Mucosa of descending colon (tissue), 3 donors: ENCODE measurements around the gene KLHL6. TPM values are rescaled to one million over a fixed set of nuclear protein-coding genes. Genes with fewer than 3 reads are reported as not detected.

ENCODE experiments used
- ATAC-seq: fragments of 200-7000 bp; cut with Tn5 transposase; one replicate; pipeline ENCODE4 v1.9.1; 2020; ENCODE audit warnings: mild to moderate bottlenecking, moderate library complexity
- DNase-seq, 3 donors: peaks; one replicate each; pipeline ENCODE4 v3.0.0-alpha.2; 2020
- H3K36me3 ChIP-seq: fragments of 200-600 bp; one replicate; pipeline ENCODE4 v1.8.0; 2021; ENCODE audit warnings: low read depth, mild to moderate bottlenecking
- H3K4me1 ChIP-seq: fragments of 200-600 bp; one replicate; pipeline ENCODE4 v1.8.0; 2021; ENCODE audit warnings: low read depth, mild to moderate bottlenecking
- H3K4me3 ChIP-seq: fragments of 200-600 bp; one replicate; pipeline ENCODE4 v1.8.0; 2021; ENCODE audit warnings: mild to moderate bottlenecking
- H3K9me3 ChIP-seq: fragments of 200-600 bp; one replicate; pipeline ENCODE4 v1.8.0; 2021; ENCODE audit warnings: mild to moderate bottlenecking
- intact Hi-C, 2 donors: fragments of 100-400 bp; cut with DNase I in 1 of 2; cut with micrococcal nuclease in 1 of 2; formaldehyde crosslinking; loops; one replicate each; pipeline versions ENCODE4 v1.11.0 to v1.11.1; 2022; cut with DNase I, micrococcal nuclease
- total RNA-seq, 3 donors: library from RNA; stranded (reverse); fragmentation: NEBNext Ultra II Directional in 2 of 3; extraction: Animal tissue kit (Norgen Biotek cat#: 25700) in 2 of 3; gene quantifications; one replicate each; pipeline versions ENCODE4 v1.2.1 to v1.2.4, GENCODE V29; 2021 to 2023
- TF ChIP-seq, protein P1 (sequence below): fragments of 200-600 bp; IDR thresholded peaks from one replicate; pipeline ENCODE4 v1.8.0; 2022; ENCODE audit warnings: antibody characterized with exemption, mild to moderate bottlenecking
- donor health status: DM: no; HTN: no; CAD: no; lungs with moderate emphysema.
- donor health status: DM: no; HTN: no; CAD: no.
- donor health status: DM: no; HTN: yes; CAD: no.

Gene KLHL6
- total RNA-seq, 3 donors from 2014 or later, result 1.9 to 3.0 (median 1.9) TPM

DNA sequence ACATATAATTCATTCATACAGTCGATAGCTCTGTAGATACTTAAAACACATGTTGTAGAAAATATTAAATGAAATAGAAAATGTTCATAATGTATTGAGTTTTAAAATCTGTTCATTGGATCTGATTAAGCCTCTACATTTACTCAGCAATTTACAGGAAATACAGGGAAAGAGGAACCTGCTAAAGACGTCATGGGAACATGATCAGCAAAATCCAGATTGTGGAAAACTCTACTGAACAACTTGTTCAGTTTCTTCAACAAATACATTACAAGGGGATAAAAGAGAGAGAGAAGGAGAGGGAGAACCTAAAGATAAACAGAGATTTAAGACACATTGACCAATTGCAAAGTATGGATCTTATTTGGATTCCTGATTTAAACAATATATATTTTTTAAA is 46.7 kb downstream of the KLHL6 start:
- no peak for ATAC-seq
- DNase-seq, result no peak
- Histone ChIP-seq H3K4me1 (no peaks in the 10 kb centered on the region), H3K36me3 (no peaks in the 10 kb centered on the region), H3K9me3 (no peaks in the 10 kb centered on the region), H3K4me3 (no peak overlapping the region)
- TF ChIP-seq, protein P1, sequence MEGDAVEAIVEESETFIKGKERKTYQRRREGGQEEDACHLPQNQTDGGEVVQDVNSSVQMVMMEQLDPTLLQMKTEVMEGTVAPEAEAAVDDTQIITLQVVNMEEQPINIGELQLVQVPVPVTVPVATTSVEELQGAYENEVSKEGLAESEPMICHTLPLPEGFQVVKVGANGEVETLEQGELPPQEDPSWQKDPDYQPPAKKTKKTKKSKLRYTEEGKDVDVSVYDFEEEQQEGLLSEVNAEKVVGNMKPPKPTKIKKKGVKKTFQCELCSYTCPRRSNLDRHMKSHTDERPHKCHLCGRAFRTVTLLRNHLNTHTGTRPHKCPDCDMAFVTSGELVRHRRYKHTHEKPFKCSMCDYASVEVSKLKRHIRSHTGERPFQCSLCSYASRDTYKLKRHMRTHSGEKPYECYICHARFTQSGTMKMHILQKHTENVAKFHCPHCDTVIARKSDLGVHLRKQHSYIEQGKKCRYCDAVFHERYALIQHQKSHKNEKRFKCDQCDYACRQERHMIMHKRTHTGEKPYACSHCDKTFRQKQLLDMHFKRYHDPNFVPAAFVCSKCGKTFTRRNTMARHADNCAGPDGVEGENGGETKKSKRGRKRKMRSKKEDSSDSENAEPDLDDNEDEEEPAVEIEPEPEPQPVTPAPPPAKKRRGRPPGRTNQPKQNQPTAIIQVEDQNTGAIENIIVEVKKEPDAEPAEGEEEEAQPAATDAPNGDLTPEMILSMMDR, result no peak
- intact Hi-C loops, result no loop called here

DNA sequence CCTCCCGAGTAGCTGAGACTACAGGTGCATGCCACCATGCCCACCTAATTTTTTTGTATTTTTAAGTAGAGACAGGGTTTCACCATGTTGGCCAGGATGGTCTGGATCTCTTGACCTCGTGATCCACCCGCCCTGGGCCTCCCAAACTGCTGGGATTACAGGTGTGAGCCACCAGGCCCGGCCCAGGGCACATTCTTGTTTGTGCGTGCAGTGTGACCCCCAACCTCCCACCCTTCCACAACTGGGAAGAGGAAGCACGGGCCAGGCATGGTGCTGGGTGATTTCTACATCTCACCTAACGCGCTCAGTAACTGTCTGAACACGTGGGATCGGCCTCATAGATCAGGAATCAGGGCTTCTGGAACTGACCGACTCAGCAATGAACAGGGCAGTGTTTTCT is 48.0 kb downstream of the KLHL6 start:
- no peak for ATAC-seq
- intact Hi-C loops, result no loop called here
- Histone ChIP-seq H3K4me1 (no peaks in the 10 kb centered on the region), H3K36me3 (no peaks in the 10 kb centered on the region), H3K9me3 (no peaks in the 10 kb centered on the region), H3K4me3 (no peak overlapping the region)
- DNase-seq, result no peak
- TF ChIP-seq, protein P1, result no peak

DNA sequence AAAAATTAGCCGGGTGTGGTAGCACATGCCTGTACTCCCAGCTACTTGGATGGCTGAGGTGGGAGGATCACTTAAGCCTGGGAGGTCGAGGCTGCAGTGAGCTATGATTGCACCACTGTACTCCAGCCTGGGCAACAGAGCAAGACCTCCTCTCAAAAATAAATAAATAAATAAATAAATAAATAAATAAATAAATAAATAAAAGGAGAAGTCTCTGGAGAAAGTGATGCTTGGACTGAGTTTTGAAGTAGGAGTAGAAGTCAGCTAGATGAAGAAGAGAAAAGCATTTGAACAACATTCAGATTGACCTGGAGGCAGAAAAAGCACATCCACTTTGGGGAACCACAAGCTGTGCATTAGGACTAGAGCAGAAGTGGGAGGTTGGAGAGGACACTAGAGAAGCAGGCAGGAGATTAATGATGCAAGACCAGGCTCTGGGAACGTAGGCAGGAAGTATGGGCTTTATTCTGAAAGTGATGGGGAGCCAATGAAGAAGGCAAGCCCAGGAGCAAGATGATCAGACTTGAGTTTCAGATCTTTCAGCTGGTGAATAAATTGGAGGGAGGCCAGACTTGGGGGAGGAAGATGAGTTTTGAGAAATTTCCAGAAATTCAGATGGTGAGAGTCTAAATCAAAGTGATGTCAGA is 48.7 kb downstream of the KLHL6 start:
- ATAC-seq, result no peak
- no peaks in the 10 kb centered on the region for H3K9me3 ChIP-seq
- no peaks in the 10 kb centered on the region for H3K4me1 ChIP-seq
- intact Hi-C loops, result no loop called here
- TF ChIP-seq, protein P1, result no peak
- no peak overlapping the region for H3K4me3 ChIP-seq
- no peak for DNase-seq
- no peaks in the 10 kb centered on the region for H3K36me3 ChIP-seq

GRCh38 chr3:183504597-183504996 is 50.9 kb downstream of the KLHL6 start:
- intact Hi-C loops, result no loop called here
- no peaks in the 10 kb centered on the region for H3K4me1 ChIP-seq
- H3K36me3 ChIP-seq, result no peaks in the 10 kb centered on the region
- ATAC-seq (no peak), DNase-seq (no peak)
- TF ChIP-seq, protein P1, result no peak
- H3K9me3 ChIP-seq, result no peaks in the 10 kb centered on the region
- no peak overlapping the region for H3K4me3 ChIP-seq

GRCh38 chr3:183503746-183504145 is 51.8 kb downstream of the KLHL6 start:
- TF ChIP-seq, protein P1, result no peak
- ATAC-seq (no peak), DNase-seq (no peak)
- H3K9me3 ChIP-seq, result no peaks in the 10 kb centered on the region
- no peak overlapping the region for H3K4me3 ChIP-seq
- no peaks in the 10 kb centered on the region for H3K4me1 ChIP-seq
- intact Hi-C loops, result no loop called here
- H3K36me3 ChIP-seq, result no peaks in the 10 kb centered on the region
